ENCODE measurements around the gene POLE. TPM values are rescaled to one million over a fixed set of nuclear protein-coding genes. Genes with fewer than 3 reads are reported as not detected.

Gene POLE
- total RNA-seq, 2 donors from 2014 or later = 12.5 to 36.9 TPM

- WGBS, 2 donors = 98 to 99% methylated on average over 10 of the region's 11 CpGs
- no peaks in the 10 kb centered on the region for H3K27me3 ChIP-seq
- DNase-seq = peak in 1 of 4 donors; percentile 2
- intact Hi-C loops (cut with DNase I) = no loop called here
- no peaks in the 10 kb centered on the region for H3K4me1 ChIP-seq
- ATAC-seq = no peak
- H3K27ac ChIP-seq = no peak overlapping the region
- H3K4me3 ChIP-seq = no peak overlapping the region
- H3K9me3 ChIP-seq = no peaks in the 10 kb centered on the region
- H3K36me3 ChIP-seq (replicated peaks in 1 of 2; ENCODE audit: insufficient read depth in 1 of 2, low read depth in 2 of 2) = peaks cover 6 to 8% of the 10 kb centered on the region in 2 donors
- no peak for TF ChIP-seq POLR2A (IDR thresholded peaks at IDR 0.05)
- no peak for TF ChIP-seq CTCF (IDR thresholded peaks at IDR 0.05)
Observed at GRCh38 chr12:132631666-132632065, 55.5 kb downstream of the POLE start.

- no peak overlapping the region for H3K27ac ChIP-seq
- H3K4me3 ChIP-seq = no peak overlapping the region
- H3K9me3 ChIP-seq = no peaks in the 10 kb centered on the region
- intact Hi-C loops (cut with DNase I) = no loop called here
- no peaks in the 10 kb centered on the region for H3K27me3 ChIP-seq
- ATAC-seq = no peak
- no peaks in the 10 kb centered on the region for H3K4me1 ChIP-seq
- TF ChIP-seq POLR2A (IDR thresholded peaks at IDR 0.05) = no peak
- TF ChIP-seq CTCF (IDR thresholded peaks at IDR 0.05) = no peak
- peaks cover 6 to 8% of the 10 kb centered on the region in 2 donors for H3K36me3 ChIP-seq (replicated peaks in 1 of 2; ENCODE audit: insufficient read depth in 1 of 2, low read depth in 2 of 2)
- WGBS, 2 donors = 87 to 90% methylated on average over 6 of the region's 6 CpGs
- no peak for DNase-seq
Observed at GRCh38 chr12:132630672-132631071, 56.5 kb downstream of the POLE start.

- no peaks in the 10 kb centered on the region for H3K9me3 ChIP-seq
- DNase-seq (no peak), ATAC-seq (no peak)
- no peaks in the 10 kb centered on the region for H3K4me1 ChIP-seq
- intact Hi-C loops (cut with DNase I) = no loop called here
- H3K27ac ChIP-seq = no peak overlapping the region
- no peaks in the 10 kb centered on the region for H3K27me3 ChIP-seq
- 95 to 96% methylated on average over 6 of the region's 6 CpGs for WGBS, 2 donors
- H3K4me3 ChIP-seq = no peak overlapping the region
- peaks cover 5 to 8% of the 10 kb centered on the region in 2 donors for H3K36me3 ChIP-seq (replicated peaks in 1 of 2; ENCODE audit: insufficient read depth in 1 of 2, low read depth in 2 of 2)
- no peak for TF ChIP-seq POLR2A (IDR thresholded peaks at IDR 0.05)
- no peak for TF ChIP-seq CTCF (IDR thresholded peaks at IDR 0.05)
Observed at GRCh38 chr12:132629330-132629729, 57.8 kb downstream of the POLE start.

GRCh38 chr12:132625731-132626430, 61.3 kb downstream of the POLE start:
- Histone ChIP-seq H3K9me3 (no peaks in the 10 kb centered on the region), H3K4me1 (no peaks in the 10 kb centered on the region), H3K27me3 (no peaks in the 10 kb centered on the region), H3K27ac (no peak overlapping the region), H3K36me3 (replicated peaks in 1 of 2; ENCODE audit: insufficient read depth in 1 of 2, low read depth in 2 of 2) (peaks cover 0 to 4% of the 10 kb centered on the region in 2 donors), H3K4me3 (no peak overlapping the region)
- ATAC-seq = no peak
- intact Hi-C loops (cut with DNase I) = no loop called here
- no peak for DNase-seq
- TF ChIP-seq CTCF (IDR thresholded peaks at IDR 0.05) (no peak), POLR2A (IDR thresholded peaks at IDR 0.05) (no peak)
- WGBS, 2 donors = 96 to 98% methylated on average over 20 to 23 of the region's 24 CpGs

Data from body of pancreas (tissue), 4 donors.